ENCODE data around the gene DROSHA. TPM values are rescaled to one million over a fixed set of nuclear protein-coding genes. Genes with fewer than 3 reads are reported as not detected.

Gene DROSHA
- total RNA-seq, 1 experiment from 2014 or later, result 106 TPM

- peaks cover 15 to 27% of the 10 kb centered on the region in 2 experiments for H3K4me1 Mint-ChIP-seq
Measured at GRCh38 chr5:31531543-31531887, 378 bp downstream of the DROSHA start.

More at GRCh38 chr5:31531543-31531887, 378 bp downstream of the DROSHA start:
- H3T11ph ChIP-seq (ENCODE audit: low read length), result no peak overlapping the region
- Mint-ChIP-seq H3K27me3 (ENCODE audit: low read depth) (no peaks in the 10 kb centered on the region), H3K36me3 (ENCODE audit: insufficient read depth in 1 of 3, low read depth in 3 of 3) (peaks cover 36 to 66% (median 64%) of the 10 kb centered on the region in 3 experiments; a peak in 6 of 7 replicates), H3K4me3 (peak overlapping the region; percentile 99), H3K27ac (peak overlapping the region; percentile 93 to 99 (median 97)), H3K9me3 (no peaks in the 10 kb centered on the region)
- H2BK12ac ChIP-seq (ENCODE audit: insufficient read length, low read depth, low read length), result no peak overlapping the region
- no peak overlapping the region for H4K91ac ChIP-seq (ENCODE audit: insufficient read length, low read depth, low read length)
- H3K18ac ChIP-seq (ENCODE audit: insufficient read length, low read depth, low read length), result no peak overlapping the region
- H4K20me1 ChIP-seq (ENCODE audit: control insufficient read depth, insufficient read depth, insufficient read length), result no peaks in the 10 kb centered on the region
- peaks cover 11% of the 10 kb centered on the region; the same call in 1 of the 2 replicates for H3K79me2 ChIP-seq (ENCODE audit: insufficient read depth, low read length)
- H3K56ac ChIP-seq (ENCODE audit: insufficient read length, low read depth, low read length), result no peak overlapping the region
- H3K4me1 ChIP-seq (ENCODE audit: insufficient read depth, low read length), result 0 out of 2 replicates have a peak, but pooled peaks cover 3% of the 10 kb centered on the region
- WGBS (ENCODE audit: extremely low coverage, insufficient read length, low lambda C conversion rate), result no CpG with 5 or more reads among the region's 13 CpGs
- no peak overlapping the region for H3K4ac ChIP-seq (ENCODE audit: low read depth, low read length)
- H3K27me3 ChIP-seq (ENCODE audit: insufficient read depth, low read length), result no peaks in the 10 kb centered on the region
- H2BK15ac ChIP-seq (ENCODE audit: low read depth, low read length), result no peak overlapping the region
- peak overlapping the region; percentile 84 for H3K9ac ChIP-seq (ENCODE audit: extremely low read depth, insufficient read length, low read length)
- no peak overlapping the region for H2BK120ac ChIP-seq (ENCODE audit: low read depth, low read length, poor library complexity, severe bottlenecking)
- H3K9me3 ChIP-seq (ENCODE audit: control insufficient read depth, low read depth, low read length), result no peaks in the 10 kb centered on the region
- H3K23me2 ChIP-seq (ENCODE audit: insufficient read length, low read depth, low read length, poor library complexity, severe bottlenecking), result peaks cover 12% of the 10 kb centered on the region
- no peak overlapping the region for H4K8ac ChIP-seq (replicated peaks; ENCODE audit: insufficient read length, low read depth, low read length)
- H3K14ac ChIP-seq (ENCODE audit: insufficient read depth, low read length), result peak overlapping the region; percentile 64
- H2AFZ ChIP-seq (ENCODE audit: low read length), result no peak overlapping the region
- TF ChIP-seq, protein P1, sequence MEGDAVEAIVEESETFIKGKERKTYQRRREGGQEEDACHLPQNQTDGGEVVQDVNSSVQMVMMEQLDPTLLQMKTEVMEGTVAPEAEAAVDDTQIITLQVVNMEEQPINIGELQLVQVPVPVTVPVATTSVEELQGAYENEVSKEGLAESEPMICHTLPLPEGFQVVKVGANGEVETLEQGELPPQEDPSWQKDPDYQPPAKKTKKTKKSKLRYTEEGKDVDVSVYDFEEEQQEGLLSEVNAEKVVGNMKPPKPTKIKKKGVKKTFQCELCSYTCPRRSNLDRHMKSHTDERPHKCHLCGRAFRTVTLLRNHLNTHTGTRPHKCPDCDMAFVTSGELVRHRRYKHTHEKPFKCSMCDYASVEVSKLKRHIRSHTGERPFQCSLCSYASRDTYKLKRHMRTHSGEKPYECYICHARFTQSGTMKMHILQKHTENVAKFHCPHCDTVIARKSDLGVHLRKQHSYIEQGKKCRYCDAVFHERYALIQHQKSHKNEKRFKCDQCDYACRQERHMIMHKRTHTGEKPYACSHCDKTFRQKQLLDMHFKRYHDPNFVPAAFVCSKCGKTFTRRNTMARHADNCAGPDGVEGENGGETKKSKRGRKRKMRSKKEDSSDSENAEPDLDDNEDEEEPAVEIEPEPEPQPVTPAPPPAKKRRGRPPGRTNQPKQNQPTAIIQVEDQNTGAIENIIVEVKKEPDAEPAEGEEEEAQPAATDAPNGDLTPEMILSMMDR (conservative IDR thresholded peaks at IDR 0.05), result no peak
- no peak overlapping the region for H2BK20ac ChIP-seq (ENCODE audit: low read depth, low read length, poor library complexity, severe bottlenecking)
- H2AK5ac ChIP-seq (ENCODE audit: insufficient read length, low read length), result no peak overlapping the region
- no peak overlapping the region for H2BK5ac ChIP-seq (ENCODE audit: insufficient read length, low read length)
- peaks cover 5% of the 10 kb centered on the region for H3K79me1 ChIP-seq (ENCODE audit: insufficient read depth, low read depth, low read length, poor library complexity, severe bottlenecking)
- H3K27ac ChIP-seq (ENCODE audit: insufficient read length, low read depth, low read length), result no peak overlapping the region
- DNase-seq, result no peak
- H4K5ac ChIP-seq (ENCODE audit: insufficient read length, low read depth, low read length), result no peak overlapping the region
- no peak overlapping the region for H3K23ac ChIP-seq (ENCODE audit: insufficient read length, low read depth, low read length)
- peak overlapping the region; percentile 73 for H3K4me2 ChIP-seq (ENCODE audit: insufficient read depth, insufficient read length, low read length)

Measured in H9 (cell line).